H1 (cell line): Measurements from ENCODE around the gene TTLL1. TPM values are rescaled to one million over a fixed set of nuclear protein-coding genes. Genes with fewer than 3 reads are reported as not detected.

Source experiments
- CTCF ChIA-PET: fragments of 300-600 bp; sonication (Branson Sonifier 250); formaldehyde crosslinking; loops from one replicate; lab custom pipeline; 2021; ENCODE audit not compliant: partially characterized antibody; lab: Charles Lee
- POLR2A ChIA-PET: fragments of 300-600 bp; sonication (Branson Sonifier 250); formaldehyde crosslinking; loops from one replicate; lab custom pipeline; 2021; ENCODE audit warnings: inconsistent platforms; ENCODE audit not compliant: partially characterized antibody; lab: Charles Lee
- DNase-seq, 2 experiments: peaks; one replicate each; pipeline versions ENCODE4 v3.0.0 to v3.0.0-alpha.2; 2010 to 2022; ENCODE audit warnings: low spot score in 2 of 2, low read depth in 1 of 2, mixed read lengths in 1 of 2
- FAIRE-seq: peaks from 2 replicates; lab custom pipeline; 2011; peaks lifted over from hg19 to GRCh38; lab: Jason Lieb, UNC
- H2AFZ ChIP-seq: 2 replicates; pipeline ENCODE4 v1.8.1; 2012; ENCODE audit warnings: low read length, inconsistent platforms
- H2AK5ac ChIP-seq: 2 replicates; pipeline ENCODE4 v1.6.1; 2013; ENCODE audit warnings: low read depth, low read length
- H2BK120ac ChIP-seq: replicated peaks from 2 replicates; pipeline ENCODE3; 2013; ENCODE audit warnings: low read depth, low read length, inconsistent platforms
- H2BK12ac ChIP-seq: 2 replicates; pipeline ENCODE4 v1.6.1; 2013; ENCODE audit warnings: low read depth, low read length
- H2BK15ac ChIP-seq: 2 replicates; pipeline ENCODE4 v1.6.1; 2013; ENCODE audit warnings: low read length
- H2BK20ac ChIP-seq: 2 replicates; pipeline ENCODE4 v1.6.1; 2013; ENCODE audit warnings: low read length
- H2BK5ac ChIP-seq: 2 replicates; pipeline ENCODE4 v1.6.1; 2013; ENCODE audit warnings: low read depth, low read length
- H3K14ac ChIP-seq: 2 replicates; pipeline ENCODE4 v1.6.1; 2013; ENCODE audit warnings: inconsistent platforms; ENCODE audit not compliant: insufficient read length
- H3K18ac ChIP-seq: 2 replicates; pipeline ENCODE4 v1.6.1; 2013; ENCODE audit warnings: low read length; ENCODE audit errors: extremely low read depth
- H3K23ac ChIP-seq: 2 replicates; pipeline ENCODE4 v1.6.1; 2013; ENCODE audit warnings: inconsistent platforms; ENCODE audit not compliant: insufficient read length
- H3K23me2 ChIP-seq: 2 replicates; pipeline ENCODE4 v1.6.1; 2013; ENCODE audit warnings: low read depth, low read length
- H3K27ac ChIP-seq: 2 replicates; pipeline ENCODE4 v1.6.1; 2011; ENCODE audit warnings: low read depth, low read length, inconsistent platforms
- H3K27me3 ChIP-seq, 4 experiments: replicated peaks in 1 of 4; 1 replicate in 1 of 4; 2 replicates in 3 of 4; pipeline versions ENCODE4 v1.6.1 to v1.8.1; 2011 to 2013; ENCODE audit warnings: low read length in 3 of 4, mild to moderate bottlenecking in 3 of 4, inconsistent platforms in 2 of 4, mixed read lengths in 2 of 4, moderate library complexity in 1 of 4; ENCODE audit not compliant: control insufficient read depth in 3 of 4, insufficient read depth in 3 of 4; ENCODE audit errors: extremely low read depth in 1 of 4
- H3K36me3 ChIP-seq, 4 experiments: 2 replicates each; pipeline versions ENCODE4 v1.6.1 to v1.8.1; 2011 to 2013; ENCODE audit warnings: mild to moderate bottlenecking in 4 of 4, low read length in 3 of 4, moderate library complexity in 2 of 4, control low read depth in 1 of 4, inconsistent platforms in 1 of 4; ENCODE audit not compliant: insufficient read depth in 4 of 4, control insufficient read depth in 2 of 4
- H3K4ac ChIP-seq: replicated peaks from 2 replicates; pipeline ENCODE3; 2013; ENCODE audit warnings: low read length, low read depth, mixed read lengths, inconsistent platforms; ENCODE audit not compliant: insufficient read length
- H3K4me1 ChIP-seq, 4 experiments: replicated peaks in 1 of 4; 1 replicate in 1 of 4; 2 replicates in 3 of 4; pipeline versions ENCODE4 v1.6.1 to v1.8.1; 2011 to 2013; ENCODE audit warnings: low read length in 3 of 4, inconsistent platforms in 2 of 4, mixed read lengths in 1 of 4; ENCODE audit not compliant: insufficient read depth in 4 of 4, control insufficient read depth in 3 of 4
- H3K4me2 ChIP-seq, 2 experiments: 2 replicates each; pipeline versions ENCODE4 v1.6.1 to v1.8.1; 2011 to 2013; ENCODE audit warnings: low read depth in 2 of 2, low read length in 2 of 2, control low read depth in 1 of 2, inconsistent platforms in 1 of 2, mild to moderate bottlenecking in 1 of 2; ENCODE audit not compliant: insufficient read depth in 1 of 2
- H3K4me3 ChIP-seq, 4 experiments: fragments of 200-600, 300-600 bp in 1 of 4; sonication (generic), shearing (Covaris generic), sonication (Bioruptor Twin) in 1 of 4; 2 replicates each; pipeline versions ENCODE4 v1.5.1 to v1.8.1; 2011 to 2016; ENCODE audit warnings: low read length in 4 of 4, low read depth in 3 of 4, control low read depth in 2 of 4, inconsistent platforms in 2 of 4, mild to moderate bottlenecking in 2 of 4, mixed read lengths in 1 of 4, moderate library complexity in 1 of 4; ENCODE audit not compliant: insufficient read depth in 2 of 4; ENCODE audit errors: extremely low read depth in 1 of 4
- H3K56ac ChIP-seq: replicated peaks from 2 replicates; pipeline ENCODE3; 2013; ENCODE audit warnings: low read depth, mild to moderate bottlenecking, mixed read lengths, low read length, inconsistent platforms; ENCODE audit not compliant: insufficient read length
- H3K79me1 ChIP-seq: 2 replicates; pipeline ENCODE4 v1.6.1; 2013; ENCODE audit warnings: low read depth, low read length, control low read depth
- H3K79me2 ChIP-seq, 2 experiments: 2 replicates each; pipeline versions ENCODE4 v1.6.1 to v1.8.1; 2012 to 2013; ENCODE audit warnings: low read length in 2 of 2, mild to moderate bottlenecking in 2 of 2, inconsistent platforms in 1 of 2; ENCODE audit not compliant: insufficient read depth in 2 of 2, control insufficient read depth in 1 of 2
- H3K9ac ChIP-seq, 4 experiments: replicated peaks in 1 of 4; 1 replicate in 1 of 4; 2 replicates in 3 of 4; pipeline versions ENCODE4 v1.6.1 to v1.8.1; 2011 to 2013; ENCODE audit warnings: low read depth in 3 of 4, low read length in 3 of 4, control low read depth in 2 of 4, mild to moderate bottlenecking in 2 of 4, moderate library complexity in 2 of 4, inconsistent platforms in 1 of 4; ENCODE audit errors: extremely low read depth in 1 of 4
- H3K9me3 ChIP-seq, 2 experiments: 2 replicates each; pipeline versions ENCODE4 v1.6.1 to v1.8.1; 2012 to 2013; ENCODE audit warnings: mild to moderate bottlenecking in 2 of 2, moderate library complexity in 2 of 2, control low read depth in 1 of 2, inconsistent platforms in 1 of 2, low read depth in 1 of 2, low read length in 1 of 2, mixed read lengths in 1 of 2; ENCODE audit not compliant: insufficient read depth in 2 of 2
- H4K20me1 ChIP-seq, 2 experiments: replicated peaks in 1 of 2; 2 replicates each; pipeline versions ENCODE3 to v1.8.1; 2011 to 2013; ENCODE audit warnings: inconsistent platforms in 2 of 2, low read length in 2 of 2, mild to moderate bottlenecking in 1 of 2; ENCODE audit not compliant: insufficient read depth in 2 of 2, control insufficient read depth in 1 of 2
- H4K5ac ChIP-seq: 2 replicates; pipeline ENCODE4 v1.6.1; 2013; ENCODE audit warnings: low read length, low read depth, mixed read lengths, inconsistent platforms; ENCODE audit not compliant: insufficient read length
- H4K8ac ChIP-seq: 2 replicates; pipeline ENCODE4 v1.8.0; 2013; ENCODE audit warnings: mild to moderate bottlenecking, moderate library complexity, low read length, inconsistent platforms; ENCODE audit not compliant: insufficient read depth; ENCODE audit errors: extremely low read depth
- H4K91ac ChIP-seq: replicated peaks from 2 replicates; pipeline ENCODE3; 2013; ENCODE audit warnings: low read length, mixed read lengths, inconsistent platforms; ENCODE audit not compliant: insufficient read length
- CBX8 ChIP-seq: fragments of 300-800, 300-1000 bp; sonication (generic); IDR thresholded peaks from 2 replicates; pipeline ENCODE4 v1.7.1; 2016; ENCODE audit warnings: low read depth, low read length, borderline replicate concordance
- CTBP2 ChIP-seq: IDR thresholded peaks from 2 replicates; pipeline ENCODE4 v1.7.0; 2011; ENCODE audit warnings: borderline replicate concordance, mild to moderate bottlenecking, moderate library complexity, mixed read lengths, low read length; ENCODE audit not compliant: insufficient read depth, insufficient read length
- RFX5 ChIP-seq: IDR thresholded peaks from 2 replicates; pipeline ENCODE4 v1.6.1; 2011; ENCODE audit warnings: low read depth, low read length, improper control_type of control experiment, borderline replicate concordance
- TAF1 ChIP-seq: IDR thresholded peaks from 2 replicates; pipeline ENCODE4 v1.6.1; 2011; ENCODE audit warnings: mild to moderate bottlenecking, low read depth, low read length
- whole genome bisulfite sequencing, 2 experiments: shearing (Covaris generic) in 1 of 2; methylation state at CpG; one replicate each; pipeline versions ENCODE4 v1.1.6 to v1.1.7; 2013 to 2015; ENCODE audit warnings: low lambda C conversion rate in 2 of 2, mixed read lengths in 2 of 2, inconsistent platforms in 1 of 2, low coverage in 1 of 2, missing lambda C conversion rate in 1 of 2; ENCODE audit not compliant: insufficient replicate concordance in 2 of 2, insufficient coverage in 1 of 2, insufficient read length in 1 of 2; ENCODE audit errors: extremely low coverage in 1 of 2, missing lambda C conversion rate in 1 of 2; 5-methylcytosine and 5-hydroxymethylcytosine counted together
- polyA plus RNA-seq, 7 experiments: library from polyadenylated mRNA; depleted of rRNA in 3 of 7; stranded (reverse) in 5 of 7; unstranded in 2 of 7; fragments of >200 nt in 5 of 7; fragments of 200-250 nt in 2 of 7; gene quantifications; 1 replicate in 5 of 7; 2 replicates in 1 of 7; 4 replicates in 1 of 7; pipeline versions ENCODE4 v1.2.1 to v1.2.3, GENCODE V29; 2011 to 2013; ENCODE audit warnings: missing spikeins in 2 of 7, mixed read lengths in 2 of 7
- total RNA-seq: library from RNA; stranded (reverse); fragmentation: NEBNext Ultra II Directional; extraction: Animal tissue kit (Norgen Biotek cat#: 25700); gene quantifications from 2 replicates; pipeline ENCODE4 v1.2.1, GENCODE V29; 2021

TTLL1 gene
- total and polyA plus RNA-seq, 2 of the 8 experiments (the other 6 are each of a cell fraction or from before 2014, with no cell fraction given) = 5.0 to 13.8 TPM

DNA sequence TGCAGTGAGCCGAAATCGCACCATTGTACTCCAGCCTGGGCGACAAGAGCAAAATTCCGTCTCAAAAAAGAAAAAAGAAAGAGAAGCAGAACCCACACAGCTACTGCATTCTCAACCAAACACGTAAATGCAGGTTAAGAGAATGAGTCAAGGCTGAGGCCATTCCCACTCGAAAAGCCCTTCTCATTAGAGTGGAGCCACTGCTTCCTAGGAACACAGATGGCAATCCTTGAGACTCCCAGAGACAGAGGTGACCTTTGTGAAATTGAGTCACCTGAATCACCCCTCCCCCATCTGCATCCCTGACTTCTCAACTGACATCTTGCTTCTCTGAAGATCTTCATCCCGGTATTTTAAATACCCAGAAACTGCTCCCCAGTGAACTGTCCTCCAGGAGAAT is 82.4 kb downstream of the TTLL1 start:
- DNase-seq (no peak), FAIRE-seq (no peak)
- no peak overlapping the region for H3K14ac ChIP-seq
- H2AK5ac ChIP-seq = no peak overlapping the region
- CTCF ChIA-PET = interaction anchor here (1.2 to 1.5 kb wide), 2 partner anchors 27 to 138 kb away, joined by 4 to 8 read pairs; no protein-coding TSS in a partner anchor
- no peak overlapping the region for H2BK120ac ChIP-seq
- no peak overlapping the region for H3K4me3 ChIP-seq
- no peaks in the 10 kb centered on the region for H3K36me3 ChIP-seq
- no peak overlapping the region; the same call in 1 of the 2 replicates for H3K18ac ChIP-seq
- H3K4me1 ChIP-seq = peaks cover 6 to 28% (median 17%) of the 10 kb centered on the region in 4 experiments
- H2BK5ac ChIP-seq = no peak overlapping the region
- H3K23ac ChIP-seq = no peak overlapping the region
- no peak overlapping the region for H2BK15ac ChIP-seq
- H3K56ac ChIP-seq = no peak overlapping the region
- POLR2A ChIA-PET = interaction anchor here (0.7 to 8.8 kb wide), 3 partner anchors 8 to 88 kb away, joined by 3 to 94 read pairs (median 3); partner anchors contain the start of gene PACSIN2
- no peak overlapping the region for H2BK20ac ChIP-seq
- H2BK12ac ChIP-seq = no peak overlapping the region
- H3K4me2 ChIP-seq = no peak overlapping the region
- 89% methylated on average over 7 of the region's 7 CpGs; no CpG with 5 or more reads in 1 of the 2 experiments for WGBS, 2 experiments
- no peaks in the 10 kb centered on the region for H3K23me2 ChIP-seq
- no peak overlapping the region for H4K91ac ChIP-seq
- H4K20me1 ChIP-seq = peaks cover 13 to 31% of the 10 kb centered on the region in 2 experiments
- H3K9me3 ChIP-seq = no peaks in the 10 kb centered on the region
- H4K5ac ChIP-seq = no peak overlapping the region
- no peak overlapping the region for H3K4ac ChIP-seq
- no peak overlapping the region for H4K8ac ChIP-seq
- no peaks in the 10 kb centered on the region for H3K27me3 ChIP-seq
- TF ChIP-seq CBX8 = no peak
- TF ChIP-seq RFX5 = no peak
- no peak for TF ChIP-seq CTBP2
- TF ChIP-seq TAF1 = no peak
- H2AFZ ChIP-seq = no peak overlapping the region
- H3K9ac ChIP-seq = no peak overlapping the region
- peaks cover 31 to 99% of the 10 kb centered on the region in 2 experiments for H3K79me2 ChIP-seq
- H3K27ac ChIP-seq = no peak overlapping the region
- peaks cover 21% of the 10 kb centered on the region for H3K79me1 ChIP-seq
